ENCODE results near the gene CNOT6.

The CNOT6 gene

DNA sequence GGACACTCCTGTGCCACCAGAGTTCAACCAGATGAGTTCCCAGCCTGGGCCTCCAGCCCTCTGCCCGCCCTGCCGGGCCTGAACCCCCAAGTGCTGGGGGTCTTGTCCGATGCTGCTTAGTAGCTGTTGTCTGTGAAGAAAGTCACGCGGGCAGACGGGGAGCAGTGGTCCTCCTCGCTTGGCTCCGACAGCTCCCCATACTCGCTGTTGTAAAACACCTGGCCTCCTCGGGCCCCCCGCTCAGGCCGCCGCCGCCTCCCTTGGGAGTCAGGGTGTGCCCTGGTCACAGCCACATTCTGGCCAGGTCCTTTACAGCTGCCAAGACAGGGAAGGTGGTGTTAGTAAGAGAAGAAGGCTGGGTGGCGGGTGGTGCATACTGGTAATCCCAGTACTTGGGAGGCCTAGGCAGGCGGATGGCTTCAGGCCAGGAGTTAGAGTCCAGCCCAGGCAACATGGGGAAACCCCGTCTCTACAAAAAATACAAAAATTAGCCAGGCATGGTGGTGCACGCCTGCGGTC is 109.0 kb downstream of the CNOT6 start:
- DNase-seq, result no peak

DNA sequence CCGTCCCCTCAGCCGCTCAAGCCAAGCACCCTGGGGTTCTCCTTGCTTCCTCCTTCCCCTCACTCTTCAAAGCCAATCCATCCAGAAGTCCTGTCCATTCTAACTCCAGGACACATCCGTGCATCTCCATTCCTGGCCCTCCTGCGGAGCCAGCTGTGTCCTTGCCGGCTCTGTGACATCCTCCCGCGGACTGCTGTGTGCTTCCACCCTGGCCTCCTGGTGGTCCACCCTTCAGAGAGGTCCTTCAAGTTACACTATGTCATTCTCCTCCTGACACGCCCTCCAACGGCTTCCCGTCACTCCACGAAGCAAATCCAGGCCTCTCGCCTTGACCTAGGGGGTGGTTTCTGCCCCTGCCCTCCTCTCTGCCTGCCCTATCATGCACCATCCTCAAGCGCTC is 110.1 kb downstream of the CNOT6 start:
- no peak for DNase-seq

DNA sequence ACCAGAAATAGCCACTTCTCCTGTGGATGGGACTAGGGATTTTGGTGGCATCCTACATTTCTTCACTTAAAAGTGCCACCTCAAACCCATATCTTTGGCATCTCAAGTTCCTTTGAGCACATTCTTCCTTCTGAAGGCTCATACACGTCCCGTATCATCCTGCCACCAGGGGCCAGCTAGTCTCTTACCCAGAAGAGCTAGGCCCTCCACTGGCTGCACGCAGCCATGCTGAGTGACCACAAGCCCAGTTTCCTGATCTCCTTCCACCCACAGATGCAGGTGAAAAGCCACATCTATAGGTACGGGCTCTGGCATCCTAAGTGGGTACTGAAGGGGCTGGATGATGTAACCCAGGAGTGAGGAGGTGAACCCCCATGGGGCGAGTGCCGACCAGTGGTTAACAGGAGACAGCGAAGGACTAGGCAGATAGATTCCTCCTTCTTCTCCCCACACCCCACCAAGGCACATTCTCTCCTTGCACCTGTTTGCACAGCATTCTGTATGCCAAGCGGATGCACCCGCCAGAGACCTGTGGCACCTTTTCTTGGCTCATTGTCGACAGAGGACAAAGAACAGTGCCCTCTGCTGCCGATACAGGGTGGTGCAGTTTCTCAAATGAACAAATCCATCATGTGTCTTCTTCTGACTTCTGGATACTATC is 111.5 kb downstream of the CNOT6 start:
- DNase-seq, result no peak

DNA sequence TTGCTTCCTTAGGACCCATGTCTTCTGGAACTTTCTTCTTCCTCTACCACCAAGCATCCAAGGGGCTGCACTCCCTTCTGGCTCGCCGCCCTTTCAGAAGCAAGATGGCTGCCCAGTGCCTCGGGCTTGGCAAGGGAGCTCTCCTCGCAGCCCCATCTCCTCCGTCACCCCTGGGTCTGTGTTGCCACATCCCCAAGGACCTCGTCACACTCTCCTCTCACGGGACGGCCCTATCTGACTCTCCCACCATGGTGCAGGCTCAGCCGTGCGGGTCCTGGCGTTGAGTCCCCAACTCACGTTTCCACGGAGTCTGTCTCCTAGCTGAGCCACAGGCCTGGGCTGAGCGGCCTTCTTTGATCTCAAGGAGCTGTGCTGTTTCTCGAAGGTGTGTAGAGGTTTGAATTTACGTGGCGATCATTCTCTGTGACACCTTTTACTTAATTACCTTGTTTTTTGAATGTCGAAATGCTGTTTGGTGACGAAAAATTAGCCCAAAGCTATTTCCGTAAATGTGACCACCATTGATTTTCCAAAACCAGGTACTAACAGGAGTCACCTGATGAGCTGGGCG is 112.1 kb downstream of the CNOT6 start:
- DNase-seq, result no peak

DNA sequence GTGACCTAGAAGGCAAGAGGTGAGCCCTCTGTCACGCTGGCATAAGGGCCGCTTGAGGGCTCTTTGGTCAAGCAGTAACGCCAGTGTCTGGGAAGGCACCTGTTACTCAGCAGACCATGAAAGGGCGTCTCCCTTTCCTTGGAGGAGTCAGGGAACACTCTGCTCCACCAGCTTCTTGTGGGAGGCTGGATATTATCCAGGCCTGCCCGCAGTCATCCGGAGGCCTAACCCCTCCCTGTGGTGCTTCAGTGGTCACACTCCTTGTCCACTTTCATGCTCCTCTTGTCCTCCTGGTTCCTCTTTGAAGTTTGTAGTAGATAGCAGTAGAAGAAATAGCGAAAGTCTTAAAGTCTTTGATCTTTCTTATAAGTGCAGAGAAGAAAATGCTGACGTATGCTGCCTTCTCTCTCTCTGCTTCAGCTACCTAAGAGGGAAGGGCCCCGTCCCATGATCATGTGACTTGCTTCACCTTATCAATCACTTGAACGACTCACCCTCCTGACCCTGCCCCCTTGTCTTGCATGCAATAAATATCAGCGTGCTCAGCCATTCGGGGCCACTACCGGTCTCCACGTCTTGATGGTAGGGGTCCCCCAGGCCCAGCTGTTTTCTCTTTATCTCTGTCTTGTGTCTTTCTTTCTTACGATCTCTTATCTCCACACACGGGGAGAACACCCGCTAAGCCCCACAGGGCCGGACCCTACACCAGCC is 113.8 kb downstream of the CNOT6 start:
- DNase-seq, result no peak

DNA sequence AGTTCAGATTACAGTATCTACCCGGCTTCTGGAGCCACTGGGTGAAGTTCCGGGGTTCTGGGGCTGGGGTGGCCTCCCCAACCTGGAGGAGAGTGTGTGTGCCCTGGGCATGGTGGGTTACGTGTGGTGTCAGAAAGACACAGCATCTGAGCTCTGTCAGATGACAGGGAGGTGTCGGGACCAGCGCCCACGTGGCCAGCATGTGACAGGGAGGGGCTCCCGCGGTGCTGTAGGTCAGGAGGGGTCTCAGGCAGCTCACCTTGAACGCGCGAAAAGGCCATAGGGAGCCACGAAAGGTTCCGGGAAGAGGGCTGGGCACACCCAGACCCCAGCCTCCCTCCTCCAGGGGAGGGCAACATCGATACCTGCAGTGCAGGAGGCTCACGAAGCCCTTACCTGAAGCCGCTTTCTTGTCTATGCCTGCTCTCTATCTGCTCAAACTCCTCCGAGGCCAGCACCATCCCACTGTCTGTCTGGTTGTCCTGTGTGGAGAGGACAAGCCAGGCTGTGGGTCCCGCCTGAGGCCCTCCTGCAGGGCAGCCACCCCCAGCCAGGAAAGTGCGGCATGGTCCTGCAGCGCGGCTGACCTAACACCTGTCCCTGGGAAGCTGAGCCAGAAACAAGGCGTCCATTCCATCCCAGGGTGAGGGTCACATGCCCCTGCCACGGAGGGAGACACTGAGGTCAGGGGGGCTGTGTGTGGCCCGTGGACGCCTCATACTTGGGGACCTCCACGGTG is 114.6 kb downstream of the CNOT6 start:
- no peak for DNase-seq

DNA sequence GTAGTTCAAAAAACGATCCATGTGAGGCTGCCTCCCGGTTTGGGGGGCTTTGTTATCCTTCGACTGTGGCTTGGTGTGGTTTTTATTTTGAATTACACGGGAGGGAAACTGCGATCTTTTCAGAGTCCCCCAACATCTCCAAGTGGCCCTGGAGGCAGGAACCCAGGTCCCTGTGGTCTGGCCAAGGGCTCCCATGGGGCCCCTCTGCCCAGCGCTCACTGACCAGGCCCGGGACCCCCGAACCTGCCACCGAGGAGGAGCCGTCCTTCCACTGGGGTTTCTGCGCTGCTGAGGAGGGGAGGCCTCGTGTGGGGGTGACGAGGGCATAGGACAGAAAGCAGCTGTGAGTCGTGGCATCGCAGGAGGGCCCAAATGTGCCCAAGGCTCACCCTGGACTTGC is 115.2 kb downstream of the CNOT6 start:
- no peak for DNase-seq

DNA sequence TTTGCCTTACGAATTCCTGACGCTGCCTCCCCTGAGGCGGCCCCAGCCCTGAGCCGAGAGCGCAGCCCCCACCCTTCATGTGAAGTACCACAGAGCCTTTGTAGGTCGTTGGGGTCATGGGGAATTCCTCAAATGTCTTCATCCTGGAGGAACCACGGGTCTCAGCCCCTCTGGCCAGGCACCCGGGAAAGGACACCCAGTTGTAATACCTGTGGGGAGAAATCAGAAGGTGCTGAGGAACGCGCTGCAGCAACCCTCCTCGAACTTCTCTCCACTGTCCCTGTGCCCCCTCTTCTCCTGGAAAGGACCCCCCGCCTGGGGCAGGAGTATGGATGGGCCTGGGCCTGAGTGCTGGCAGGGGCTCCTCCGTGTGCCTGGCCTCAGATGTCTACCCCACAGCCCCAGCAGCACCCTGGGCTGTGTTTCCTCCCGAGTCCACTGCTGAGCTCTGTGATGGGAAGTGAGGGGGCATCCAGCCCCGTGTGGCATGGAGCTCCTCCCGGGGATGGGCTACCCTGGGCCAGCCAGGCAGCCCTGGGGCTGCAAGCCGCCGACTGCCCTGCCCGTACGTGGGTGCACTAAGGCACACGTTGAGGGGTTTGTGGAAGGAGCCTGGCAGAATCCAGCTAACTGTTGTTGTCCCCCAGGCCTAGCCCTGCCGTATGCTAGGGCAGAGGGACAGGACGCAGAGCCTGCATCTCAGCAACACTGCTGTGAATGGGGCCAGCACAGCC is 115.8 kb downstream of the CNOT6 start:
- DNase-seq, result no peak

DNA sequence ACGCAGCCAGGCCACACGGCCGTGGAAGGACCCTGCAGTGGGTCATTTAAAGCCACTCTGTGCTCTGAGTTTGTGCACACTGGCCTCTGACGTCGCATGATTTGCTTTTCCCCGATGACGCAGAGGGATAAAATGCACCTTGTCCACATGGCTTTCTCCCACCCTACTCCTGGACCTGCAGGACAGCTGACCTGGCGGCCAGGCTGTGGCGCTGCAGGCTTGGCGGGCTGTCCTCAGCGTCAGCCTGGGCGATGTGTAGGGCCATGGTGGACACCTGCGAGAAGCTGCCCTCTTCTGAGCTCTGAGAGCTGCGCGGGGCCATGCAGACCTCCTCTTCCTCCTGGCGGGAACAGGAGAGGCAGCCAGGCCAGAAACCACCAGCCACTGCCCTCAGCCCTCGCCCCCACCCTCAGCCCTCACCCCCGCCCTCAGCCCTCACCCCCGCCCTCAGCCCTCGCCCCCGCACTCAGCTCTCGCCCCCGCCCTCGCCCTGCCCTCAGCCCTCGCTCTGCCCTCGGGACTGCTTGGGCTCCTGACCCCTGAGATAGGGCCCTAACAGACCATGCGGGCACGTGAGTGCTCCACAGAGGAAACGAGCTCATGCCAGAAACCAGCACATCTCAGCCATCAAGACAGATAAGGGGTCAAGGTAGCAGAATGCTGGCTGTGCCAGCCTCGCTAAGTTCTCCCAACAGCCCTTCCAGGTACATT is 117.1 kb downstream of the CNOT6 start:
- no peak for DNase-seq

DNA sequence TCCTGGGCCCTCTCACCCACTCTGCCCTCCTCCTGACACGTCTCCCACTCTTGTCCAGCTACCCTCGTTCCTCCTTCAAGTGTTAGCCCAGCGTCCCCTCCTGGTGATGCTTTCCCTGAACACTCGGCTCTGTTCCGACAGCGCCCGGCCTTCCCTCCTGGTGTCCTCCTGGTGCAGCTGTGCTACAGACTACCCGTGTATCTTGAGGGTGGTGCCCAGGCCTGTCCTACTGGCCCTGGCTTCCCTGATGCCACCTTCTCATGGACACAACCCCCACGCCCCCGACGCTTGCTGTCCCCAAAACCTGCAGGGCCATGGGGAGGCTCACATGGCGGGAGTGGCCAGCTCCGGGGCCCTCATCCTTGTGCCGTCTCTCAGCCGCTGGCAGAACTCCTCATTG is 118.5 kb downstream of the CNOT6 start:
- no peak for DNase-seq

DNA sequence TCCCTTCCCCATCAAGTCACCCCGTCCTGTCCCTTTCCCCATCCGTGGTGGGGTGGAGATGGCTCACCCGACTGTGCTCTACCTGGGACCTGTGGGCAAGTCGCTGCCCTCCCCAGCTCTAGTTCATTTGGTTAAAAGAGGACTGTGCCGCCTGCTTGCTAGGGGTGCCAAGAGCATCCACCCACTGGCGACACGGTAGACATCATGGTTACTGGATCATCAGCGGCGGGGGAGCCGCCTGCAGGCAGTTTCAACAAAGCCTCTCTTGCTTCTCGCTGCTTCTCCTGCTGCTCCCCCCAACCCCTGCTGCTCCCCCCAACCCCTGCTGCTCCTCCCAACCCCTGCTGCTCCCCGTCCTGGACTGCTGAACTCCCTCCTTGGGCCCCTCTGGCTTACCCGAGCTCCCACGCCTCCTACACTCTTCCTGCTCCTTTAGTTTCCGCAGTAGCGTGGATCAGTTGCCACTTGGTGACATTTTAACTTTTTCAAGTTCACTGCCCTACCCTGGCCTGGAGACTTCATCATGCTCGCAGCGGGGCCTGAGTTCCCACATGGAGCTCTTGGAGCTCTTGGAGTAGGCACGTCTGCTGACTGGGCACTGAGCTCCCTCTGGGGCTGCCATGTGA is 119.1 kb downstream of the CNOT6 start:
- DNase-seq, result no peak

DNA sequence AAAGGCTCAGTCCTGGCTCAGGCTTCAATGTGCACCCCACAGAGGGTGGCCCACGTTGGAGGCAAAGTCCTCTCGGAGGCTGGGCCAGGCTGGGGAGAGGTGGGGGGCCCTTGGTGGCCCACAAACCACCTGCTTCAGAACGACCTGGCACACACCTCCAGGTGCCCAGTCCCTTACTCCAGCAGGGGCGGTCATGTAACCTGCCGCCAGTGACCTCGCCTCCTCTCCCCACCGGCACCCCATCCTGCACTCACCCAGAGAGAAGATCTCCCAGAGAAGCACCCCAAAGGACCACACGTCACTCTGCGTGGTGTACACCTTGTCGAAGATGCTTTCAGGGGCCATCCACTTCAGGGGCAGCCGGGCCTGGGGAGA is 119.6 kb downstream of the CNOT6 start:
- no peak for DNase-seq

DNA sequence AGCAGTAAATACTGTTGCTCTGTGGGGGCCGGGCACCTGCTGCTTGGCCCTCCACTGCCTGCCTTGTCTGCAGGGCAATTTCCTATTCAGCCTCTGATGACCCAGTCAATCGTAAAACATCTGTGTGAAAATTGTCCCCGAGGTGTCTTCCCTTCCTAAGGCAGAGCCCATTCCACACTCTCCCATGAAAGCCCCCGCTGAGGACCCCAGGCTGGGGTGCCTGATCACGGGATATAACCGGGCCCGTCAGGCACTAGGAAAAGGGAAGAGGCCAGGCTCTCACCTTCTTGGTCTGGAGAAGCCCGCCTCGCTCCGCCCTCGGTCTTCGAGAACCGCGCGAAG is 124.3 kb downstream of the CNOT6 start:
- no peak for DNase-seq

DNA sequence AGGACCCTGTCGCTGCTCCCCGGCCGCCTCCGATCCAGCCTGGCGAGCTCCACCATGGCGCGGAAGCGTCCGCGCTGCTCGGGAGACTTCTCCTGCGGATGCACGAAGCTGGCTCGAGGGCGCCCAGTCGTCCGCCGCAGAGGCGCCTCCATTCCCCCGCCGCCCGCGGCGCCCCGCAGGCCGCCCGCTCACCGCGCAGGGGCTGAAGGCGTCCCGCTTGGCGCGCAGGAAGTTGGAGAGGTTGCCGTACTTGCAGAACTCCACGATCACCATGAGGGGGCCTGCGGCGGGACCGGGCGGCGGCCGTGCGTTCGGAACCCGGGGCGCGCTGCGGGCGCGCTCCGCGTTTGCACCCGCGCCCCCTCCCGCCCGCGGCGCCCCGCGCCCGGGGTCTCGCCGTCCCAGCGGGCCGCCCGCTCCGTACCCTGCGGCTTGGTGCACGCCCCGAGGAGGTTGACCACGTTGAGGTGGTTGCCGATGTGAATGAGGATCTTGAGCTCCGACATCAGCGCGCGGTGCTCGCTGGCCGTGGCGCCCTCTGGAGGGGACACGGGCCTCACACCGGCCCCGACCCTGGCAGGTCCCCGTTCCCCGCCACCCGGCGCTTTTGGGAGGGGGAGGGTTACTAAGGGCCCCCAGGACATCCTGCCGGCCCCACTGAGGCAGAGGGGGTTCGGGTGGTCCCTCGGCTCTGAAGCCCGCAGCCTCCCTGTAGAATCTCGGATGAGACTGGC is 124.8 kb downstream of the CNOT6 start:
- peak; percentile 14 for DNase-seq

DNA sequence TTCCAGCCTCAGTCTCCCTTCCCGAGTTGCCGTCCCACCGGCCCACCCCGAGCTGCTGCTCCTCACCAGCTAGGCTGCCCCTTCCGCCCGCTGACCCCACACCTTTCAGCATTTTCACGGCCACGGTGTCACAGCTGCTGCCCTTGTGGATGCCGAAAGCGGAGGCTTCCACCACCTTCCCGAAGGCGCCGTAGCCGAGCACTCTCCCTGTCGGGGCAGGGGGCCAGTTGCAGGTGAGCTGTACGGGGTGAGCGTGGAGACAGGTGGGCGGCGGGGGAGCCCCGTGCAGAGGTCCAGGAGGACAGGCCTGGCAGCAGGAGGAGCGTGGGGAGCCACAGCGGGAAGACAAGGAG is 125.4 kb downstream of the CNOT6 start:
- no peak for DNase-seq

DNA sequence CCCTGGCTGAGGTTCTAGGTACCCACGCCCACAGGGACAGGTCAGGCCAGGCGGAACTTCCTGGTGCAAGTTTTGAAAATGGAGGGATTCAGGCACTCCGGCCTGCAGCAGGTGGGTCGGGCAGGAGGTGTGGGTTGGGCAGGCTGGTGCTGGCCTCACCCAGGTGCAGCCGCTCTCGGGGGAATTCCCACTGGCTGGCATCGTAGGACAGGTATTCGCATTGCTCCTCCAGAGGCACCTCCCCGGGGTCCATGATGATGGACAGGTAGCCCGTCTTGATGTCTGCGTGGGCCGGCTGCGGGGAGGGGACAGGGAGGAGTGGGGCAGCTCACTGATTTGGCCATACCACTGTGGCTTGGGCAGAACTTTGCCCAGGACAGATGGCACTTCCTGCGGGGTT is 125.8 kb downstream of the CNOT6 start:
- DNase-seq, result no peak

DNA sequence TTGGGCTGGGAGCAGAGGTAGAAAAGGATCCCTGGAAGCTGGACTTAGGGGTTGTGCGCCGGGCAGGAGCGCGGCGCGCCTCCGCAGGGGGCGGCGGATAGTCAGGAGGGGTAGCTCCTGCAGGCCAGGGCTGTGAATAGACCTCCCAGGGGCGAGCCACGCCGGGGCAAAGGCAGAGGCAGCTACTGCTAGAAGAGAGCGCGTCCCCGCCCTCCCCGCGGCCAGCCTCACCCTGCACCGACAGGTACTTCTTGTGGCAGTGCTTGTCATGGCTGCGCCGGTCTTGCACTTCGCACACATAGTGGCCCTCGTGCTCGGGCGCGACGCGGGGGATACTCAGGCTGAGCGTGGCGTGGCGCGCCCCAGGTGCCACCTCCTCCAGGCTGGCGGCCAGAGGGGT is 127.1 kb downstream of the CNOT6 start:
- no peak for DNase-seq

DNA sequence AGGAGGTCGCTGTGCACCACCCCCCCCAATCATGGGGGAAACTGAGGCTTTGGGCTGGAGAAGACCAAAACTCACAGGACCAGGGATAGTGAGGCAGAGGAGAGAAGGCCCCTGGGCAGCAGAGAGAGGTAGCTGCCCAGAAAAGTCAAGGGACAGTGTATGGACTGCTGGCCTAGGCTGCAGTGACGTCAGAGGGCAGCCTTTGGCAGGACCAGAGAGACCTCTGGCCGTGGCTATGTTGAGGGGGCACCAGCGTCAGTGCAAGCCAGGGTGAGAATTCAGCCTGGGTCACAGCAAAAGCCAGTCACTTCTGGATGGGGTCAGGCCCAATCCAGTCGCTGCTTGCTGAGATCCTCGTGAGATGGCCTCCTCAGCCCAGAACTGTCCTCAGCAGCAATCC is 128.7 kb downstream of the CNOT6 start:
- no peak for DNase-seq

DNA sequence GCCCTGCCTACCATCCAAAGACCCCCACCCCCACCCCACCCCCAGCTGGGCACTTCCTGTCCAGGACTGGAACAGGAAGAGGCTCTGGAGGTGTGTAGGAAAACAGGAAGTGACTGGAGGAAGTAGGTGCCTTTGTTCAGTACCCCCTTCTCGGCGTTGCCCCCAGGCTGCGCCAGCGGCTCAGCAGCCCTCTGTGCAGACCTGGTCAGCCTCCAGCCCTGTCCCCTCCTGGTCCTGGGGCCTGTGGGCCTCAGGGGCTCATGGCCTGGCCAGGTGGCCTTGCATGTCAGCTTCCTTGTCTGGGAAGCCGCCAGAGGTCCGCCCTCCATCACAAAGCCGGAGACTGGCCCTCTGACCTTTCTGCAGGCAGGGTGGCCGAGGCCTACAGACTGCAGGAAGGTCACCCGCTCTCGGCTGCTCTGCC is 129.2 kb downstream of the CNOT6 start:
- DNase-seq, result no peak

DNA sequence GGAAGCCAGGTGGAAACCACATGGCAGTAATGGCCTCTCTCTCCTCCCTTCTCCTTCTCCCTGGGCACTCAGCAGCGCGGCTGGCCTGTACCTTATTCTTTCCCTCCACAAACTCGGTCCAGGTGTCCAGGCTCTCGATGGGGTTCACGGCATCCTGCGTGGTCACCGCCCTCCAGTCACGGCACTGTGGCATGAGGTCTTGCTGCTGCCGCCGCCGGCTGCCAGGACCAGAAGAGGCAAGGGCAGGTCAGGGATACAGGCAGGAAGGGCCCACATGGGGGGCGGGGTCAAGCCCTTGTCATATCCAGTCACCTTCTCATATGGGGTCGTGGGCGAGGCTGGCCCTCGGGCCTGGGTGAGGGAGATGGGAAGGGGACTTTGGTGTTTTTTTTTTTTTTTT is 129.7 kb downstream of the CNOT6 start:
- no peak for DNase-seq

DNA sequence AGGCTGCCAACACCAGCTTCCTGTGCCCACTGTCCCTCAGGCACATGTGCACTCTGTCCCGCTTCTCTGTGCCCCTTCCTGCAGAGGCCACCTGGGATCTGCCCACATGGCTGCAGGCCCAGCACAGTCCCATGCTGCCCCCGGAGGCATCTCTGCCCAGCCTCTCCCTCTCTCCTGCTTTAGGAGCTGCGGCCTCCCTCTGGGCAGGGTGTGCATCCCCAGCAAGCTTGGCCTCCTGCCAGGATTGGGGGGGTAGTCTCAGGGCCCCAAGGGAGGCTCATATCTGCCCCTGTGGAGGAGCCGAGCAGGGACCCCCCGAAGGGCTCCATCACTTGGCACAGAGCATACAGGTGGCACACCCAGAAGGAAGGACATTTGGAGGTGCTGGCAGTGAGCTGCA is 130.4 kb downstream of the CNOT6 start:
- no peak for DNase-seq
